NCI-H187 (cell line): ENCODE results near the gene MIDN.
"Not testable (repeated sequence)": the region's sequence is repeated elsewhere in the genome, so short reads cannot be mapped to it uniquely, and the experiment has no call there.

Experiments used
- DNase-seq, 2 experiments: peaks; one replicate each; lab custom pipeline; 2025; lab: John Stamatoyannopoulos, UW

The MIDN gene

GRCh38 chr19:1295169-1296012 lies 47.0 kb downstream of the MIDN start:
- no peak for DNase-seq

- no peak for DNase-seq
Observed at GRCh38 chr19:1296078-1296477, 47.7 kb downstream of the MIDN start.

- DNase-seq = no peak
Observed at GRCh38 chr19:1296575-1297271, 48.3 kb downstream of the MIDN start.

- DNase-seq = no peak
Observed at GRCh38 chr19:1298235-1298634, 49.9 kb downstream of the MIDN start.

GRCh38 chr19:1299801-1300200 lies 51.4 kb downstream of the MIDN start:
- no peak for DNase-seq

GRCh38 chr19:1300744-1301490 lies 52.5 kb downstream of the MIDN start:
- DNase-seq = no peak

- no peak for DNase-seq
Observed at GRCh38 chr19:1302533-1303239, 54.3 kb downstream of the MIDN start.

- DNase-seq = no peak
Observed at GRCh38 chr19:1304197-1304924, 56.0 kb downstream of the MIDN start.

GRCh38 chr19:1305354-1305753 lies 57.0 kb downstream of the MIDN start:
- DNase-seq = not testable (repeated sequence)

- DNase-seq = no peak
Observed at GRCh38 chr19:1307320-1307719, 58.9 kb downstream of the MIDN start.

- DNase-seq = no peak
Observed at GRCh38 chr19:1307755-1308303, 59.4 kb downstream of the MIDN start.

GRCh38 chr19:1308718-1309117 lies 60.3 kb downstream of the MIDN start:
- no peak for DNase-seq
